ENCODE results near the gene TMEM135.
"Not testable (repeated sequence)": the region's sequence is repeated elsewhere in the genome, so short reads cannot be mapped to it uniquely, and the experiment has no call there.

The TMEM135 gene

GRCh38 chr11:87259736-87260135 lies 222.0 kb downstream of the TMEM135 start:
- Histone ChIP-seq H3K27ac (ENCODE audit: low read depth in 2 of 2, low read length in 2 of 2) (no peak overlapping the region), H3K27me3 (ENCODE audit: control insufficient read depth in 2 of 2, insufficient read depth in 2 of 2, low read length in 2 of 2) (no peaks in the 10 kb centered on the region), H3K9ac (ENCODE audit: low read depth in 1 of 2, low read length in 2 of 2) (no peak overlapping the region), H3K4me1 (ENCODE audit: control insufficient read depth in 2 of 2, insufficient read depth in 2 of 2, low read length in 2 of 2) (no peaks in the 10 kb centered on the region), H3K4me3 (ENCODE audit: low read length in 2 of 2) (no peak overlapping the region), H3K36me3 (ENCODE audit: control insufficient read depth in 2 of 2, insufficient read depth in 2 of 2, low read length in 2 of 2) (no peaks in the 10 kb centered on the region), H3K9me3 (ENCODE audit: control insufficient read depth in 2 of 2, low read length in 2 of 2) (no peaks in the 10 kb centered on the region)

GRCh38 chr11:87260811-87261210 lies 223.1 kb downstream of the TMEM135 start:
- Histone ChIP-seq H3K9ac (ENCODE audit: low read depth in 1 of 2, low read length in 2 of 2) (no peak overlapping the region), H3K4me3 (ENCODE audit: low read length in 2 of 2) (no peak overlapping the region)

GRCh38 chr11:87263264-87263838 lies 225.6 kb downstream of the TMEM135 start:
- Histone ChIP-seq H3K36me3 (ENCODE audit: control insufficient read depth in 2 of 2, insufficient read depth in 2 of 2, low read length in 2 of 2) (no peaks in the 10 kb centered on the region), H3K9me3 (ENCODE audit: control insufficient read depth in 2 of 2, low read length in 2 of 2) (no peaks in the 10 kb centered on the region), H3K4me3 (ENCODE audit: low read length in 2 of 2) (no peak overlapping the region), H3K9ac (ENCODE audit: low read depth in 1 of 2, low read length in 2 of 2) (no peak overlapping the region), H3K27me3 (ENCODE audit: control insufficient read depth in 2 of 2, insufficient read depth in 2 of 2, low read length in 2 of 2) (no peaks in the 10 kb centered on the region), H3K4me1 (ENCODE audit: control insufficient read depth in 2 of 2, insufficient read depth in 2 of 2, low read length in 2 of 2) (no peaks in the 10 kb centered on the region), H3K27ac (ENCODE audit: low read depth in 2 of 2, low read length in 2 of 2) (no peak overlapping the region)

More at GRCh38 chr11:87260811-87261210, 223.1 kb downstream of the TMEM135 start:
- H3K27me3 ChIP-seq (ENCODE audit: control insufficient read depth in 2 of 2, insufficient read depth in 2 of 2, low read length in 2 of 2) = no peaks in the 10 kb centered on the region
- no peaks in the 10 kb centered on the region for H3K4me1 ChIP-seq (ENCODE audit: control insufficient read depth in 2 of 2, insufficient read depth in 2 of 2, low read length in 2 of 2)
- no peak overlapping the region for H3K27ac ChIP-seq (ENCODE audit: low read depth in 2 of 2, low read length in 2 of 2)
- H3K9me3 ChIP-seq (ENCODE audit: control insufficient read depth in 2 of 2, low read length in 2 of 2) = no peaks in the 10 kb centered on the region
- no peaks in the 10 kb centered on the region for H3K36me3 ChIP-seq (ENCODE audit: control insufficient read depth in 2 of 2, insufficient read depth in 2 of 2, low read length in 2 of 2)

- Histone ChIP-seq H3K4me1 (ENCODE audit: control insufficient read depth in 2 of 2, insufficient read depth in 2 of 2, low read length in 2 of 2) (no peaks in the 10 kb centered on the region), H3K4me3 (ENCODE audit: low read length in 2 of 2) (no peak overlapping the region), H3K36me3 (ENCODE audit: control insufficient read depth in 2 of 2, insufficient read depth in 2 of 2, low read length in 2 of 2) (no peaks in the 10 kb centered on the region), H3K27ac (ENCODE audit: low read depth in 2 of 2, low read length in 2 of 2) (no peak overlapping the region), H3K9ac (ENCODE audit: low read depth in 1 of 2, low read length in 2 of 2) (no peak overlapping the region), H3K9me3 (ENCODE audit: control insufficient read depth in 2 of 2, low read length in 2 of 2) (no peaks in the 10 kb centered on the region), H3K27me3 (ENCODE audit: control insufficient read depth in 2 of 2, insufficient read depth in 2 of 2, low read length in 2 of 2) (no peaks in the 10 kb centered on the region)
Observed at GRCh38 chr11:87263979-87264378, 226.2 kb downstream of the TMEM135 start.

- Histone ChIP-seq H3K9ac (ENCODE audit: low read depth in 1 of 2, low read length in 2 of 2) (no peak overlapping the region), H3K36me3 (ENCODE audit: control insufficient read depth in 2 of 2, insufficient read depth in 2 of 2, low read length in 2 of 2) (no peaks in the 10 kb centered on the region), H3K4me3 (ENCODE audit: low read length in 2 of 2) (no peak overlapping the region), H3K4me1 (ENCODE audit: control insufficient read depth in 2 of 2, insufficient read depth in 2 of 2, low read length in 2 of 2) (no peaks in the 10 kb centered on the region), H3K27ac (ENCODE audit: low read depth in 2 of 2, low read length in 2 of 2) (no peak overlapping the region), H3K9me3 (ENCODE audit: control insufficient read depth in 2 of 2, low read length in 2 of 2) (no peaks in the 10 kb centered on the region), H3K27me3 (ENCODE audit: control insufficient read depth in 2 of 2, insufficient read depth in 2 of 2, low read length in 2 of 2) (no peaks in the 10 kb centered on the region)
Observed at GRCh38 chr11:87265132-87265531, 227.4 kb downstream of the TMEM135 start.

- no peaks in the 10 kb centered on the region for H3K4me1 ChIP-seq (ENCODE audit: control insufficient read depth in 2 of 2, insufficient read depth in 2 of 2, low read length in 2 of 2)
- H3K27me3 ChIP-seq (ENCODE audit: control insufficient read depth in 2 of 2, insufficient read depth in 2 of 2, low read length in 2 of 2) = no peaks in the 10 kb centered on the region
- H3K4me3 ChIP-seq (ENCODE audit: low read length in 2 of 2) = no peak overlapping the region
- H3K27ac ChIP-seq (ENCODE audit: low read depth in 2 of 2, low read length in 2 of 2) = no peak overlapping the region
- no peak overlapping the region for H3K9ac ChIP-seq (ENCODE audit: low read depth in 1 of 2, low read length in 2 of 2)
- H3K36me3 ChIP-seq (ENCODE audit: control insufficient read depth in 2 of 2, insufficient read depth in 2 of 2, low read length in 2 of 2) = no peaks in the 10 kb centered on the region
- H3K9me3 ChIP-seq (ENCODE audit: control insufficient read depth in 2 of 2, low read length in 2 of 2) = no peaks in the 10 kb centered on the region
Observed at GRCh38 chr11:87265979-87266378, 228.2 kb downstream of the TMEM135 start.

GRCh38 chr11:87266751-87267150 lies 229.0 kb downstream of the TMEM135 start:
- Histone ChIP-seq H3K9me3 (ENCODE audit: control insufficient read depth in 2 of 2, low read length in 2 of 2) (no peaks in the 10 kb centered on the region), H3K27me3 (ENCODE audit: control insufficient read depth in 2 of 2, insufficient read depth in 2 of 2, low read length in 2 of 2) (no peaks in the 10 kb centered on the region), H3K27ac (ENCODE audit: low read depth in 2 of 2, low read length in 2 of 2) (no peak overlapping the region), H3K36me3 (ENCODE audit: control insufficient read depth in 2 of 2, insufficient read depth in 2 of 2, low read length in 2 of 2) (no peaks in the 10 kb centered on the region), H3K4me1 (ENCODE audit: control insufficient read depth in 2 of 2, insufficient read depth in 2 of 2, low read length in 2 of 2) (no peaks in the 10 kb centered on the region), H3K9ac (ENCODE audit: low read depth in 1 of 2, low read length in 2 of 2) (no peak overlapping the region), H3K4me3 (ENCODE audit: low read length in 2 of 2) (no peak overlapping the region)

- H3K9ac ChIP-seq (ENCODE audit: low read depth in 1 of 2, low read length in 2 of 2) = not testable (repeated sequence)
Observed at GRCh38 chr11:87271951-87272350, 234.2 kb downstream of the TMEM135 start.

GRCh38 chr11:87275176-87275575 lies 237.4 kb downstream of the TMEM135 start:
- Histone ChIP-seq H3K9ac (ENCODE audit: low read depth in 1 of 2, low read length in 2 of 2) (no peak overlapping the region), H3K27ac (ENCODE audit: low read depth in 2 of 2, low read length in 2 of 2) (no peak overlapping the region)

More at GRCh38 chr11:87271951-87272350, 234.2 kb downstream of the TMEM135 start:
- not testable (repeated sequence) for H3K27me3 ChIP-seq (ENCODE audit: control insufficient read depth in 2 of 2, insufficient read depth in 2 of 2, low read length in 2 of 2); H3K4me3 ChIP-seq (ENCODE audit: low read length in 2 of 2); H3K9me3 ChIP-seq (ENCODE audit: control insufficient read depth in 2 of 2, low read length in 2 of 2); H3K36me3 ChIP-seq (ENCODE audit: control insufficient read depth in 2 of 2, insufficient read depth in 2 of 2, low read length in 2 of 2); H3K27ac ChIP-seq (ENCODE audit: low read depth in 2 of 2, low read length in 2 of 2); H3K4me1 ChIP-seq (ENCODE audit: control insufficient read depth in 2 of 2, insufficient read depth in 2 of 2, low read length in 2 of 2)

GRCh38 chr11:87280143-87280542 lies 242.4 kb downstream of the TMEM135 start:
- no peak overlapping the region for H3K9ac ChIP-seq (ENCODE audit: low read depth in 1 of 2, low read length in 2 of 2)
- H3K4me1 ChIP-seq (ENCODE audit: control insufficient read depth in 2 of 2, insufficient read depth in 2 of 2, low read length in 2 of 2) = no peaks in the 10 kb centered on the region
- H3K27ac ChIP-seq (ENCODE audit: low read depth in 2 of 2, low read length in 2 of 2) = no peak overlapping the region
- no peaks in the 10 kb centered on the region for H3K9me3 ChIP-seq (ENCODE audit: control insufficient read depth in 2 of 2, low read length in 2 of 2)
- no peaks in the 10 kb centered on the region for H3K27me3 ChIP-seq (ENCODE audit: control insufficient read depth in 2 of 2, insufficient read depth in 2 of 2, low read length in 2 of 2)
- no peak overlapping the region for H3K4me3 ChIP-seq (ENCODE audit: low read length in 2 of 2)
- H3K36me3 ChIP-seq (ENCODE audit: control insufficient read depth in 2 of 2, insufficient read depth in 2 of 2, low read length in 2 of 2) = no peaks in the 10 kb centered on the region

More at GRCh38 chr11:87275176-87275575, 237.4 kb downstream of the TMEM135 start:
- H3K4me3 ChIP-seq (ENCODE audit: low read length in 2 of 2) = no peak overlapping the region
- no peaks in the 10 kb centered on the region for H3K9me3 ChIP-seq (ENCODE audit: control insufficient read depth in 2 of 2, low read length in 2 of 2)
- H3K36me3 ChIP-seq (ENCODE audit: control insufficient read depth in 2 of 2, insufficient read depth in 2 of 2, low read length in 2 of 2) = no peaks in the 10 kb centered on the region
- H3K4me1 ChIP-seq (ENCODE audit: control insufficient read depth in 2 of 2, insufficient read depth in 2 of 2, low read length in 2 of 2) = no peaks in the 10 kb centered on the region
- H3K27me3 ChIP-seq (ENCODE audit: control insufficient read depth in 2 of 2, insufficient read depth in 2 of 2, low read length in 2 of 2) = no peaks in the 10 kb centered on the region

GRCh38 chr11:87281496-87281895 lies 243.8 kb downstream of the TMEM135 start:
- H3K9me3 ChIP-seq (ENCODE audit: control insufficient read depth in 2 of 2, low read length in 2 of 2) = no peaks in the 10 kb centered on the region
- no peaks in the 10 kb centered on the region for H3K4me1 ChIP-seq (ENCODE audit: control insufficient read depth in 2 of 2, insufficient read depth in 2 of 2, low read length in 2 of 2)
- H3K27me3 ChIP-seq (ENCODE audit: control insufficient read depth in 2 of 2, insufficient read depth in 2 of 2, low read length in 2 of 2) = no peaks in the 10 kb centered on the region
- H3K27ac ChIP-seq (ENCODE audit: low read depth in 2 of 2, low read length in 2 of 2) = no peak overlapping the region
- no peak overlapping the region for H3K9ac ChIP-seq (ENCODE audit: low read depth in 1 of 2, low read length in 2 of 2)
- no peaks in the 10 kb centered on the region for H3K36me3 ChIP-seq (ENCODE audit: control insufficient read depth in 2 of 2, insufficient read depth in 2 of 2, low read length in 2 of 2)
- H3K4me3 ChIP-seq (ENCODE audit: low read length in 2 of 2) = no peak overlapping the region

Measured in mucosa of rectum (tissue), 2 donors.